CD8-positive, alpha-beta memory T cell (primary cell): ENCODE data around the gene IMP4. TPM values are rescaled to one million over a fixed set of nuclear protein-coding genes. Genes with fewer than 3 reads are reported as not detected.

Source experiments
- CTCF ChIA-PET: fragments of 350-600 bp; sonication (Branson Sonifier 250); formaldehyde crosslinking; loops from one replicate; lab custom pipeline; 2021; ENCODE audit warnings: antibody characterized with exemption; lab: Charles Lee
- POLR2A ChIA-PET: fragments of 350-600 bp; sonication (Branson Sonifier 250); formaldehyde crosslinking; loops from one replicate; lab custom pipeline; 2021; ENCODE audit warnings: antibody characterized with exemption; lab: Charles Lee
- DNase-seq, 5 donors: peaks; one replicate each; pipeline versions ENCODE4 v3.0.0 to v3.0.0-alpha.2; 2020 to 2022; ENCODE audit warnings: mixed read lengths in 1 of 5
- H3K27ac ChIP-seq: one replicate; pipeline ENCODE4 v1.7.0; 2013; ENCODE audit warnings: low read depth, mild to moderate bottlenecking, low read length, moderate library complexity
- H3K27me3 ChIP-seq: 2 replicates; pipeline ENCODE4 v1.7.0; 2013; ENCODE audit warnings: low read length, mild to moderate bottlenecking; ENCODE audit not compliant: insufficient read depth, poor library complexity, severe bottlenecking
- H3K36me3 ChIP-seq: 2 replicates; pipeline ENCODE4 v1.7.0; 2013; ENCODE audit warnings: mild to moderate bottlenecking, low read length, moderate library complexity; ENCODE audit not compliant: insufficient read depth
- H3K4me1 ChIP-seq: 2 replicates; pipeline ENCODE4 v1.7.0; 2013; ENCODE audit warnings: mild to moderate bottlenecking, low read length, moderate library complexity; ENCODE audit not compliant: insufficient read depth
- H3K4me3 ChIP-seq: 2 replicates; pipeline ENCODE4 v1.7.0; 2013; ENCODE audit warnings: mild to moderate bottlenecking, low read length
- H3K9me3 ChIP-seq: 2 replicates; pipeline ENCODE4 v1.7.0; 2013; ENCODE audit warnings: mild to moderate bottlenecking, low read length
- H3K27ac Mint-ChIP-seq, 8 donors: one replicate each; pipeline ENCODE4 v1.8.0; 2020 to 2021; ENCODE audit warnings: mixed read lengths in 8 of 8, mild to moderate bottlenecking in 6 of 8, inconsistent platforms in 3 of 8, moderate library complexity in 3 of 8
- H3K27me3 Mint-ChIP-seq, 2 donors: one replicate each; pipeline ENCODE4 v1.8.0; 2020 to 2021; ENCODE audit warnings: mixed read lengths in 2 of 2, mild to moderate bottlenecking in 1 of 2, moderate library complexity in 1 of 2
- H3K36me3 Mint-ChIP-seq, 3 donors: one replicate each; pipeline ENCODE4 v1.8.0; 2020 to 2021; ENCODE audit warnings: mixed read lengths in 3 of 3, inconsistent platforms in 1 of 3, mild to moderate bottlenecking in 1 of 3
- H3K4me1 Mint-ChIP-seq, 3 donors: one replicate each; pipeline ENCODE4 v1.8.0; 2020 to 2021; ENCODE audit warnings: mixed read lengths in 3 of 3, inconsistent platforms in 1 of 3, mild to moderate bottlenecking in 1 of 3
- H3K4me3 Mint-ChIP-seq, 7 donors: one replicate each; pipeline ENCODE4 v1.8.0; 2020 to 2021; ENCODE audit warnings: mixed read lengths in 7 of 7, mild to moderate bottlenecking in 6 of 7, moderate library complexity in 4 of 7, inconsistent platforms in 2 of 7
- H3K9me3 Mint-ChIP-seq, 5 donors: one replicate each; pipeline ENCODE4 v1.8.0; 2020 to 2022; ENCODE audit warnings: mixed read lengths in 5 of 5, mild to moderate bottlenecking in 3 of 5, moderate library complexity in 2 of 5, inconsistent platforms in 1 of 5
- polyA plus RNA-seq: library from polyadenylated mRNA; unstranded; fragments of 300-500 nt; fragmentation: Illumina TruSeq; gene quantifications from one replicate; pipeline ENCODE4 v1.2.3, GENCODE V29; 2021
- total RNA-seq, 2 experiments: library from RNA; stranded (reverse); gene quantifications; one replicate each; pipeline ENCODE4 v1.2.3, GENCODE V29; 2021

The IMP4 gene
- total and polyA plus RNA-seq, 3 experiments from 2014 or later: 86.8 to 239 (median 227) TPM

GRCh38 chr2:130310881-130311280 is 31.8 kb upstream of the IMP4 start:
- CTCF ChIA-PET: interaction anchor here (0.7 kb wide), 1 partner anchor 22 kb away, joined by 3 read pairs; no protein-coding TSS in a partner anchor

GRCh38 chr2:130313812-130314334 is 28.8 kb upstream of the IMP4 start:
- no peak overlapping the region for H3K27ac Mint-ChIP-seq
- Histone ChIP-seq H3K27ac (no peak overlapping the region), H3K4me1 (no peaks in the 10 kb centered on the region), H3K27me3 (no peaks in the 10 kb centered on the region), H3K36me3 (no peaks in the 10 kb centered on the region), H3K4me3 (no peak overlapping the region), H3K9me3 (no peaks in the 10 kb centered on the region)
- no peaks in the 10 kb centered on the region for H3K4me1 Mint-ChIP-seq
- no peak for DNase-seq
- POLR2A ChIA-PET: no interaction called here
- no peaks in the 10 kb centered on the region for H3K36me3 Mint-ChIP-seq
- H3K27me3 Mint-ChIP-seq: peaks cover 3 to 12% of the 10 kb centered on the region in 2 donors
- no peaks in the 10 kb centered on the region for H3K9me3 Mint-ChIP-seq
- H3K4me3 Mint-ChIP-seq: no peak overlapping the region
- CTCF ChIA-PET: no interaction called here

More at GRCh38 chr2:130310881-130311280, 31.8 kb upstream of the IMP4 start:
- H3K4me3 Mint-ChIP-seq: no peak overlapping the region
- Histone ChIP-seq H3K4me3 (no peak overlapping the region), H3K4me1 (no peaks in the 10 kb centered on the region), H3K27me3 (no peaks in the 10 kb centered on the region), H3K9me3 (no peaks in the 10 kb centered on the region), H3K36me3 (no peaks in the 10 kb centered on the region), H3K27ac (no peak overlapping the region)
- H3K9me3 Mint-ChIP-seq: no peaks in the 10 kb centered on the region
- H3K27ac Mint-ChIP-seq: no peak overlapping the region
- peaks cover 3 to 10% of the 10 kb centered on the region in 2 donors for H3K27me3 Mint-ChIP-seq
- DNase-seq: no peak
- H3K4me1 Mint-ChIP-seq: no peaks in the 10 kb centered on the region
- no peaks in the 10 kb centered on the region for H3K36me3 Mint-ChIP-seq
- POLR2A ChIA-PET: no interaction called here

GRCh38 chr2:130314377-130314776 is 28.3 kb upstream of the IMP4 start:
- Histone ChIP-seq H3K4me1 (no peaks in the 10 kb centered on the region), H3K9me3 (no peaks in the 10 kb centered on the region), H3K27ac (no peak overlapping the region), H3K36me3 (no peaks in the 10 kb centered on the region), H3K27me3 (no peaks in the 10 kb centered on the region), H3K4me3 (no peak overlapping the region)
- ChIA-PET CTCF (no interaction called here), POLR2A (no interaction called here)
- no peak overlapping the region for H3K4me3 Mint-ChIP-seq
- no peak overlapping the region for H3K27ac Mint-ChIP-seq
- H3K27me3 Mint-ChIP-seq: peaks cover 5 to 13% of the 10 kb centered on the region in 2 donors
- no peaks in the 10 kb centered on the region for H3K4me1 Mint-ChIP-seq
- no peaks in the 10 kb centered on the region for H3K36me3 Mint-ChIP-seq
- no peaks in the 10 kb centered on the region for H3K9me3 Mint-ChIP-seq
- no peak for DNase-seq

DNA sequence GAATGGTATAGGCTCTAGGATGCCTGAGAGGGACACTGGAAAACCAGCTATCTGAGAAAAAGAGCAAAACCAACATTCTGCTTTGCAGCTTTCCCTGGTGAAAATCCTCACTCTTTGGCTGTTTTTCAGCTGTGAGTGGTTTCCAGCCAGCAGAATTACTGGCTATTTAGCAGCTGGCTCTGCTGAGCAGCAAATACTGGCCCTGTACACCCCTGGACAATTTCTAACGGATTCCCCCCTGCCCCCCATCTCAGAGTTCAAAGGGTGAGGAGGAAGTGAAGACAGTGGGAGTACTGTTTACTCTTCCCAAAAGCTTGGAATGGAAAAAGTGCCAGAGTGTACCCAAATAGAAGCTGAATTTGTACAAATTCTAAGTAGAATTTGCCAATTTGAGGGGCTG is 26.1 kb upstream of the IMP4 start:
- no peaks in the 10 kb centered on the region for H3K36me3 Mint-ChIP-seq
- H3K4me1 ChIP-seq: no peaks in the 10 kb centered on the region
- CTCF ChIA-PET: no interaction called here
- no peaks in the 10 kb centered on the region for H3K27me3 ChIP-seq
- H3K4me3 Mint-ChIP-seq: no peak overlapping the region
- H3K36me3 ChIP-seq: no peaks in the 10 kb centered on the region
- no peak for DNase-seq
- no peak overlapping the region for H3K27ac ChIP-seq
- POLR2A ChIA-PET: no interaction called here
- H3K4me3 ChIP-seq: no peak overlapping the region
- no peaks in the 10 kb centered on the region for H3K9me3 Mint-ChIP-seq
- no peaks in the 10 kb centered on the region for H3K9me3 ChIP-seq
- H3K27me3 Mint-ChIP-seq: peaks cover 8 to 18% of the 10 kb centered on the region in 2 donors
- H3K4me1 Mint-ChIP-seq: no peaks in the 10 kb centered on the region
- no peak overlapping the region for H3K27ac Mint-ChIP-seq

- Mint-ChIP-seq H3K9me3 (no peaks in the 10 kb centered on the region), H3K27ac (no peak overlapping the region), H3K36me3 (no peaks in the 10 kb centered on the region), H3K4me3 (no peak overlapping the region), H3K27me3 (peaks cover 8 to 26% of the 10 kb centered on the region in 2 donors), H3K4me1 (no peaks in the 10 kb centered on the region)
- no peak overlapping the region for H3K27ac ChIP-seq
- H3K9me3 ChIP-seq: no peaks in the 10 kb centered on the region
- no peak overlapping the region for H3K4me3 ChIP-seq
- H3K4me1 ChIP-seq: no peaks in the 10 kb centered on the region
- no peak for DNase-seq
- no peaks in the 10 kb centered on the region for H3K36me3 ChIP-seq
- H3K27me3 ChIP-seq: no peaks in the 10 kb centered on the region
- CTCF ChIA-PET: interaction anchor here (1.9 kb wide), 1 partner anchor 14 kb away, joined by 4 read pairs; no protein-coding TSS in a partner anchor
- POLR2A ChIA-PET: no interaction called here
Measured at GRCh38 chr2:130318906-130319305, 23.8 kb upstream of the IMP4 start.

GRCh38 chr2:130319536-130319935 is 23.2 kb upstream of the IMP4 start:
- H3K36me3 ChIP-seq: no peaks in the 10 kb centered on the region
- no peaks in the 10 kb centered on the region for H3K4me1 Mint-ChIP-seq
- no peaks in the 10 kb centered on the region for H3K4me1 ChIP-seq
- no peaks in the 10 kb centered on the region for H3K9me3 ChIP-seq
- no peak overlapping the region for H3K4me3 ChIP-seq
- H3K27ac ChIP-seq: no peak overlapping the region
- peaks cover 6 to 32% of the 10 kb centered on the region in 2 donors for H3K27me3 Mint-ChIP-seq
- H3K27ac Mint-ChIP-seq: peak overlapping the region in 1 of 8 donors; percentile 7
- H3K36me3 Mint-ChIP-seq: no peaks in the 10 kb centered on the region
- H3K27me3 ChIP-seq: no peaks in the 10 kb centered on the region
- POLR2A ChIA-PET: no interaction called here
- no peaks in the 10 kb centered on the region for H3K9me3 Mint-ChIP-seq
- H3K4me3 Mint-ChIP-seq: no peak overlapping the region
- no peak for DNase-seq
- CTCF ChIA-PET: interaction anchor here (1.9 kb wide), 1 partner anchor 13 kb away, joined by 4 read pairs; no protein-coding TSS in a partner anchor

DNA sequence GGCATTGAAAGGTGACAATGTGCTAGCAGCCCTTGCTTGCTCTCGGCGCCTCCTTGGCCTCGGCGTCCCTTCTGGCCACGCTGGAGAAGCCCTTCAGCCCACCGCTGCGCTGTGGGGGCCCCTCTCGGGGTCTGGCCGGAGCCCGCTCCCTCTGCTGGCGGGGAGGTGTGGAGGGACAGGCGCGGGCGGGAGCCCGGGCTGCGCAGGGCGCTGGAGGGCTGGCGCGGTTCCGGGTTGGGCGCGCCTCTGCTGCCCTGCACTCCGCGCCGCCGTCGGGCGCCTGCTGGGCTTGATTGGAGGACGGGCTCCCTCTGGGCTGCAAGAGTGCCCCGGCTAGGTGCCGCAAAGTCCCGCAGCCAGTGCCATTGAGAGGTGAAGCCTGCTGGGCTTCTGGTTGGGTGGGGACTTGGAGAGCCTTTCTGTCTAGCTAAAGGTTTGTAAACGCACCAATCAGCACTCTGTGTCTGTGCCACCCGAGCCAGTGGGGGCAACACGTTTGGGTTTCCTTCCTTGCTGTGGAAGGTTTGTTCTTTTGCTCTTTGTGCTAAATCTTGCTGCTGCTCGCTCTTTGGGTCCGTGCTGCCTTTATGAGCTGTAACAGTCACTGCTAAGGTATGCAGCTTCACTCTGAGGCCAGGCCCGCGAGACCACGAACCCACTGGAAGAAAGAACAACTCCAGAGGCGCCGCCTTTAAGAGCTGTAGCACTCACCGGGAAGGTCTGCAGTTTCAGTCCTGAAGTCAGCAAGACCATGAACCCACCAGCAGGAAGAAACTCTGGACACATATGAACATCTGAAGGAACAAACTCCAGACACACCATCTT is 14.8 kb upstream of the IMP4 start:
- H3K27ac ChIP-seq: no peak overlapping the region
- no peaks in the 10 kb centered on the region for H3K36me3 ChIP-seq
- ChIA-PET POLR2A (no interaction called here), CTCF (no interaction called here)
- no peak for DNase-seq
- Mint-ChIP-seq H3K9me3 (no peaks in the 10 kb centered on the region), H3K27me3 (peaks cover 20 to 66% of the 10 kb centered on the region in 2 donors), H3K27ac (no peak overlapping the region), H3K4me3 (no peak overlapping the region), H3K36me3 (no peaks in the 10 kb centered on the region), H3K4me1 (peaks cover 5 to 7% (median 6%) of the 10 kb centered on the region in 3 donors)
- H3K4me3 ChIP-seq: no peak overlapping the region
- H3K27me3 ChIP-seq: no peaks in the 10 kb centered on the region
- H3K4me1 ChIP-seq: peaks cover 4% of the 10 kb centered on the region
- H3K9me3 ChIP-seq: no peaks in the 10 kb centered on the region

DNA sequence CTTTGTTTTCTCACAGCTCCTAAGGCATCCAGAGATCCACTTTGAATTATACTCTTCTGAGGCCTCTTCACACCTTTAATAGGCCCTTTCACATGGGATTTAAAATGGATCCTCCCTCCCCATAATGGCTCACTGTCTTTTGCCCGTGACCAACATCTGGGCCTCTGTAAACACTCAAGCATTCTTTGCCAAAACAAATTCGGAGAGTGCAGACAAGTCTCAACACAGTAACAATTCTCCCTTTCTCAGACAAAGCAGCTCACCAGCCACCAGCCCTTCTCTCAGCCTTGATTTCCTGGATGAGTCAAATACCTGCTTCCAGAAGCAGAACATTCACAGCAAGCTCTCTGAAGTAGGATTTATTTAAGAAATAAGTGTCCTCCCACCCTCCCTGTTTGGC is 14.0 kb upstream of the IMP4 start:
- ChIA-PET POLR2A (no interaction called here), CTCF (no interaction called here)
- no peak overlapping the region for H3K27ac Mint-ChIP-seq
- no peak for DNase-seq
- Histone ChIP-seq H3K4me1 (peaks cover 4% of the 10 kb centered on the region), H3K36me3 (no peaks in the 10 kb centered on the region), H3K9me3 (no peaks in the 10 kb centered on the region), H3K27ac (no peak overlapping the region), H3K4me3 (no peak overlapping the region), H3K27me3 (no peaks in the 10 kb centered on the region)
- no peaks in the 10 kb centered on the region for H3K36me3 Mint-ChIP-seq
- H3K27me3 Mint-ChIP-seq: peaks cover 22 to 62% of the 10 kb centered on the region in 2 donors
- no peak overlapping the region for H3K4me3 Mint-ChIP-seq
- no peaks in the 10 kb centered on the region for H3K9me3 Mint-ChIP-seq
- H3K4me1 Mint-ChIP-seq: peaks cover 5 to 7% (median 6%) of the 10 kb centered on the region in 3 donors
